Activated T-helper 2 cell treated with anti-CD3 and anti-CD28 coated beads, Interferon-gamma antibody, Interleukin-2, Interleukin-4, amounts not matched to agents 10 μg/mL and 5 μg/mL and 100 μg/mL, durations not matched to agents 14 hours and 24 hours and 36 hours (primary cell): Measurements from ENCODE around the gene NCAM2. TPM values are rescaled to one million over a fixed set of nuclear protein-coding genes. Genes with fewer than 3 reads are reported as not detected.

Source experiments
- DNase-seq: peaks from one replicate; pipeline ENCODE4 v3.0.0; 2021; ENCODE audit warnings: low spot score
- H3K27ac Mint-ChIP-seq: one replicate; pipeline ENCODE4 v1.8.0; 2021; ENCODE audit warnings: mixed read lengths
- H3K27me3 Mint-ChIP-seq: one replicate; pipeline ENCODE4 v1.8.0; 2021; ENCODE audit warnings: low read depth, mixed read lengths
- H3K36me3 Mint-ChIP-seq: one replicate; pipeline ENCODE4 v1.8.0; 2021; ENCODE audit warnings: low read depth, mixed read lengths
- H3K4me1 Mint-ChIP-seq: one replicate; pipeline ENCODE4 v1.8.0; 2021; ENCODE audit warnings: low read depth, mixed read lengths
- H3K4me3 Mint-ChIP-seq: one replicate; pipeline ENCODE4 v1.8.0; 2021; ENCODE audit warnings: low read depth, mild to moderate bottlenecking, moderate library complexity, mixed read lengths
- H3K9me3 Mint-ChIP-seq: one replicate; pipeline ENCODE4 v1.8.0; 2021; ENCODE audit warnings: mixed read lengths
- intact Hi-C: fragments of 100-400 bp; cut with micrococcal nuclease; formaldehyde crosslinking; loops from one replicate; pipeline ENCODE4 v1.15.1; 2023
- total RNA-seq: library from RNA; stranded (reverse); gene quantifications from 2 replicates; pipeline ENCODE4 v1.2.3, GENCODE V29; 2022

Gene NCAM2
- total RNA-seq, 1 donor from 2014 or later, result not detected

- no peaks in the 10 kb centered on the region for H3K36me3 Mint-ChIP-seq
- intact Hi-C loops, result loop anchor here (1.0 to 10.0 kb wide), 2 partner anchors 34 to 1630 kb away; no protein-coding TSS in a partner anchor
- H3K4me1 Mint-ChIP-seq, result no peaks in the 10 kb centered on the region
- no peak for DNase-seq
- no peak overlapping the region for H3K4me3 Mint-ChIP-seq
- H3K27ac Mint-ChIP-seq, result no peak overlapping the region
- peaks cover 2% of the 10 kb centered on the region for H3K27me3 Mint-ChIP-seq
- peaks cover 3% of the 10 kb centered on the region for H3K9me3 Mint-ChIP-seq
Observed at GRCh38 chr21:21165063-21165645, 166.9 kb downstream of the NCAM2 start.

- no peak overlapping the region for H3K27ac Mint-ChIP-seq
- intact Hi-C loops, result no loop called here
- no peaks in the 10 kb centered on the region for H3K9me3 Mint-ChIP-seq
Observed at GRCh38 chr21:21174676-21175075, 176.5 kb downstream of the NCAM2 start.

GRCh38 chr21:21175798-21176334 is 177.7 kb downstream of the NCAM2 start:
- Mint-ChIP-seq H3K27ac (peak overlapping the region; percentile 15), H3K9me3 (no peaks in the 10 kb centered on the region), H3K36me3 (no peaks in the 10 kb centered on the region), H3K27me3 (peaks cover 2% of the 10 kb centered on the region), H3K4me3 (no peak overlapping the region), H3K4me1 (peaks cover 11% of the 10 kb centered on the region)
- DNase-seq, result no peak
- intact Hi-C loops, result no loop called here

More at GRCh38 chr21:21174676-21175075, 176.5 kb downstream of the NCAM2 start:
- Mint-ChIP-seq H3K4me3 (no peak overlapping the region), H3K4me1 (peaks cover 11% of the 10 kb centered on the region), H3K36me3 (no peaks in the 10 kb centered on the region), H3K27me3 (peaks cover 2% of the 10 kb centered on the region)
- DNase-seq, result no peak

GRCh38 chr21:21177353-21177986 is 179.3 kb downstream of the NCAM2 start:
- Mint-ChIP-seq H3K9me3 (no peaks in the 10 kb centered on the region), H3K27ac (no peak overlapping the region), H3K36me3 (no peaks in the 10 kb centered on the region), H3K27me3 (peaks cover 2% of the 10 kb centered on the region), H3K4me1 (peaks cover 11% of the 10 kb centered on the region), H3K4me3 (no peak overlapping the region)
- no peak for DNase-seq
- intact Hi-C loops, result no loop called here

GRCh38 chr21:21179619-21180298 is 181.6 kb downstream of the NCAM2 start:
- no peak for DNase-seq
- Mint-ChIP-seq H3K27me3 (peaks cover 2% of the 10 kb centered on the region), H3K4me1 (peaks cover 11% of the 10 kb centered on the region), H3K27ac (no peak overlapping the region), H3K9me3 (no peaks in the 10 kb centered on the region), H3K4me3 (no peak overlapping the region), H3K36me3 (no peaks in the 10 kb centered on the region)
- intact Hi-C loops, result no loop called here

- no peak for DNase-seq
- H3K27ac Mint-ChIP-seq, result no peak overlapping the region
- peaks cover 1% of the 10 kb centered on the region for H3K27me3 Mint-ChIP-seq
- no peaks in the 10 kb centered on the region for H3K4me1 Mint-ChIP-seq
- no peak overlapping the region for H3K4me3 Mint-ChIP-seq
- no peaks in the 10 kb centered on the region for H3K9me3 Mint-ChIP-seq
- intact Hi-C loops, result no loop called here
- H3K36me3 Mint-ChIP-seq, result no peaks in the 10 kb centered on the region
Observed at GRCh38 chr21:21182401-21183010, 184.3 kb downstream of the NCAM2 start.

GRCh38 chr21:21183092-21183491 is 184.9 kb downstream of the NCAM2 start:
- no peak for DNase-seq
- intact Hi-C loops, result no loop called here
- Mint-ChIP-seq H3K36me3 (no peaks in the 10 kb centered on the region), H3K27ac (no peak overlapping the region), H3K27me3 (no peaks in the 10 kb centered on the region), H3K4me1 (no peaks in the 10 kb centered on the region), H3K9me3 (no peaks in the 10 kb centered on the region), H3K4me3 (no peak overlapping the region)

- H3K36me3 Mint-ChIP-seq, result peaks cover 4% of the 10 kb centered on the region
- H3K27ac Mint-ChIP-seq, result no peak overlapping the region
- no peak for DNase-seq
- H3K4me1 Mint-ChIP-seq, result peaks cover 4% of the 10 kb centered on the region
- no peaks in the 10 kb centered on the region for H3K9me3 Mint-ChIP-seq
- no peaks in the 10 kb centered on the region for H3K27me3 Mint-ChIP-seq
- no peak overlapping the region for H3K4me3 Mint-ChIP-seq
- intact Hi-C loops, result loop anchor here (2.0 kb wide), 1 partner anchor 14 kb away; no protein-coding TSS in a partner anchor
Observed at GRCh38 chr21:21184771-21185528, 186.7 kb downstream of the NCAM2 start.

- Mint-ChIP-seq H3K4me3 (no peak overlapping the region), H3K4me1 (peaks cover 12% of the 10 kb centered on the region), H3K27me3 (no peaks in the 10 kb centered on the region), H3K27ac (no peak overlapping the region), H3K36me3 (peaks cover 4% of the 10 kb centered on the region), H3K9me3 (no peaks in the 10 kb centered on the region)
- DNase-seq, result no peak
- intact Hi-C loops, result no loop called here
Observed at GRCh38 chr21:21187579-21187978, 189.4 kb downstream of the NCAM2 start.

GRCh38 chr21:21188513-21189195 is 190.4 kb downstream of the NCAM2 start:
- Mint-ChIP-seq H3K27me3 (no peaks in the 10 kb centered on the region), H3K27ac (no peak overlapping the region), H3K9me3 (no peaks in the 10 kb centered on the region), H3K4me1 (peaks cover 12% of the 10 kb centered on the region), H3K4me3 (no peak overlapping the region), H3K36me3 (peaks cover 4% of the 10 kb centered on the region)
- DNase-seq, result no peak
- intact Hi-C loops, result no loop called here

GRCh38 chr21:21195417-21195943 is 197.3 kb downstream of the NCAM2 start:
- no peaks in the 10 kb centered on the region for H3K27me3 Mint-ChIP-seq

More at GRCh38 chr21:21195417-21195943, 197.3 kb downstream of the NCAM2 start:
- H3K4me1 Mint-ChIP-seq, result peaks cover 22% of the 10 kb centered on the region
- intact Hi-C loops, result no loop called here
- DNase-seq, result no peak
- H3K27ac Mint-ChIP-seq, result peak overlapping the region; percentile 33
- no peak overlapping the region for H3K4me3 Mint-ChIP-seq
- peaks cover 8% of the 10 kb centered on the region for H3K36me3 Mint-ChIP-seq
- H3K9me3 Mint-ChIP-seq, result peaks cover 4% of the 10 kb centered on the region
